Activated CD4-positive, alpha-beta T cell treated with anti-CD3 and anti-CD28 coated beads, Interleukin-2, amount 10 ng/mL, durations not matched to agents 24 days and 14 days (primary cell): Measurements from ENCODE around the gene SMS. TPM values are rescaled to one million over a fixed set of nuclear protein-coding genes. Genes with fewer than 3 reads are reported as not detected.
"Not testable (repeated sequence)": the region's sequence is repeated elsewhere in the genome, so short reads cannot be mapped to it uniquely, and the experiment has no call there.

Experiments
- DNase-seq: peaks from one replicate; pipeline ENCODE4 v3.0.0; 2022
- H3K27ac Mint-ChIP-seq: one replicate; pipeline ENCODE4 v1.8.0; 2022; ENCODE audit warnings: mild to moderate bottlenecking, mixed read lengths
- H3K27me3 Mint-ChIP-seq: one replicate; pipeline ENCODE4 v1.8.0; 2022; ENCODE audit warnings: mixed read lengths
- H3K36me3 Mint-ChIP-seq: one replicate; pipeline ENCODE4 v1.8.0; 2022; ENCODE audit warnings: low read depth, mild to moderate bottlenecking, mixed read lengths
- H3K4me1 Mint-ChIP-seq: one replicate; pipeline ENCODE4 v1.8.0; 2021; ENCODE audit warnings: mixed read lengths
- H3K4me3 Mint-ChIP-seq: one replicate; pipeline ENCODE4 v1.8.0; 2022; ENCODE audit warnings: mild to moderate bottlenecking, moderate library complexity, mixed read lengths
- H3K9me3 Mint-ChIP-seq: one replicate; pipeline ENCODE4 v1.8.0; 2021; ENCODE audit warnings: mixed read lengths
- intact Hi-C: fragments of 100-400 bp; cut with micrococcal nuclease; formaldehyde crosslinking; loops from one replicate; pipeline ENCODE4 v1.15.1; 2023
- total RNA-seq: library from RNA; stranded (reverse); gene quantifications from 2 replicates; pipeline ENCODE4 v1.2.3, GENCODE V29; 2022

Gene SMS
- total RNA-seq, 1 donor from 2014 or later = 161 TPM

- peaks cover 19% of the 10 kb centered on the region for H3K4me1 Mint-ChIP-seq
- H3K9me3 Mint-ChIP-seq = no peaks in the 10 kb centered on the region
- peak overlapping the region; percentile 74 for H3K4me3 Mint-ChIP-seq
- peak overlapping the region; percentile 83 for H3K27ac Mint-ChIP-seq
- no peaks in the 10 kb centered on the region for H3K27me3 Mint-ChIP-seq
- DNase-seq = no peak
- H3K36me3 Mint-ChIP-seq = peaks cover 19% of the 10 kb centered on the region
- intact Hi-C loops = loop anchor here (1.0 to 2.0 kb wide), 4 partner anchors 8 to 121 kb away; partner anchors contain the start of gene MBTPS2
These were observed 603 bp upstream of the SMS start for GRCh38 chrX:21939906-21940305.

- Mint-ChIP-seq H3K27ac (peak overlapping the region; percentile 86), H3K4me1 (peaks cover 32% of the 10 kb centered on the region), H3K27me3 (no peaks in the 10 kb centered on the region), H3K4me3 (peak overlapping the region; percentile 90), H3K36me3 (peaks cover 23% of the 10 kb centered on the region), H3K9me3 (no peaks in the 10 kb centered on the region)
- intact Hi-C loops = no loop called here
- no peak for DNase-seq
These were observed 3.1 kb downstream of the SMS start for GRCh38 chrX:21943460-21944135.

GRCh38 chrX:21944136-21944615 is 3.7 kb downstream of the SMS start:
- no peak for DNase-seq
- H3K4me1 Mint-ChIP-seq = peaks cover 32% of the 10 kb centered on the region
- peak overlapping the region; percentile 90 for H3K4me3 Mint-ChIP-seq
- H3K27me3 Mint-ChIP-seq = no peaks in the 10 kb centered on the region
- H3K36me3 Mint-ChIP-seq = peaks cover 23% of the 10 kb centered on the region
- H3K27ac Mint-ChIP-seq = peak overlapping the region; percentile 86
- no peaks in the 10 kb centered on the region for H3K9me3 Mint-ChIP-seq
- intact Hi-C loops = no loop called here

- peak overlapping the region; percentile 44 for H3K27ac Mint-ChIP-seq
- intact Hi-C loops = no loop called here
- peak overlapping the region; percentile 17 for H3K4me3 Mint-ChIP-seq
These were observed 6.6 kb downstream of the SMS start for GRCh38 chrX:21946925-21947641.

GRCh38 chrX:21947671-21948070 is 7.2 kb downstream of the SMS start:
- intact Hi-C loops = no loop called here
- Mint-ChIP-seq H3K36me3 (peaks cover 19% of the 10 kb centered on the region), H3K4me3 (peak overlapping the region; percentile 5), H3K9me3 (no peaks in the 10 kb centered on the region), H3K4me1 (peaks cover 28% of the 10 kb centered on the region), H3K27me3 (no peaks in the 10 kb centered on the region), H3K27ac (no peak overlapping the region)
- DNase-seq = no peak

More at GRCh38 chrX:21946925-21947641, 6.6 kb downstream of the SMS start:
- Mint-ChIP-seq H3K9me3 (no peaks in the 10 kb centered on the region), H3K27me3 (no peaks in the 10 kb centered on the region), H3K36me3 (peaks cover 22% of the 10 kb centered on the region), H3K4me1 (peaks cover 33% of the 10 kb centered on the region)
- DNase-seq = no peak

GRCh38 chrX:21948897-21949578 is 8.5 kb downstream of the SMS start:
- H3K36me3 Mint-ChIP-seq = peaks cover 10% of the 10 kb centered on the region
- peaks cover 20% of the 10 kb centered on the region for H3K4me1 Mint-ChIP-seq
- no peaks in the 10 kb centered on the region for H3K9me3 Mint-ChIP-seq
- intact Hi-C loops = no loop called here
- DNase-seq = no peak
- H3K27ac Mint-ChIP-seq = no peak overlapping the region
- H3K27me3 Mint-ChIP-seq = no peaks in the 10 kb centered on the region
- no peak overlapping the region for H3K4me3 Mint-ChIP-seq

GRCh38 chrX:21949689-21950088 is 9.2 kb downstream of the SMS start:
- no peak for DNase-seq
- Mint-ChIP-seq H3K36me3 (peaks cover 10% of the 10 kb centered on the region), H3K9me3 (no peaks in the 10 kb centered on the region), H3K27me3 (no peaks in the 10 kb centered on the region), H3K27ac (no peak overlapping the region), H3K4me3 (no peak overlapping the region), H3K4me1 (peaks cover 18% of the 10 kb centered on the region)
- intact Hi-C loops = no loop called here

- peaks cover 20% of the 10 kb centered on the region for H3K4me1 Mint-ChIP-seq
- DNase-seq, H3K27ac Mint-ChIP-seq, H3K4me3 Mint-ChIP-seq, intact Hi-C loops, H3K9me3 Mint-ChIP-seq, H3K27me3 Mint-ChIP-seq: not testable (repeated sequence)
- H3K36me3 Mint-ChIP-seq = peaks cover 11% of the 10 kb centered on the region
These were observed 10.0 kb downstream of the SMS start for GRCh38 chrX:21950557-21950956.

- intact Hi-C loops = no loop called here
- Mint-ChIP-seq H3K9me3 (no peaks in the 10 kb centered on the region), H3K27ac (no peak overlapping the region), H3K27me3 (no peaks in the 10 kb centered on the region), H3K4me3 (no peak overlapping the region), H3K36me3 (peaks cover 18% of the 10 kb centered on the region), H3K4me1 (peaks cover 10% of the 10 kb centered on the region)
- DNase-seq = no peak
These were observed 12.1 kb downstream of the SMS start for GRCh38 chrX:21952624-21953023.

GRCh38 chrX:21953195-21953830 is 12.8 kb downstream of the SMS start:
- H3K9me3 Mint-ChIP-seq, H3K27ac Mint-ChIP-seq, intact Hi-C loops, H3K4me3 Mint-ChIP-seq, DNase-seq, H3K27me3 Mint-ChIP-seq: not testable (repeated sequence)
- H3K36me3 Mint-ChIP-seq = peaks cover 17% of the 10 kb centered on the region
- H3K4me1 Mint-ChIP-seq = peaks cover 16% of the 10 kb centered on the region

- H3K36me3 Mint-ChIP-seq = peaks cover 18% of the 10 kb centered on the region
- DNase-seq = no peak
- no peaks in the 10 kb centered on the region for H3K9me3 Mint-ChIP-seq
- no peaks in the 10 kb centered on the region for H3K27me3 Mint-ChIP-seq
- no peak overlapping the region for H3K27ac Mint-ChIP-seq
- H3K4me1 Mint-ChIP-seq = peaks cover 33% of the 10 kb centered on the region
- no peak overlapping the region for H3K4me3 Mint-ChIP-seq
- intact Hi-C loops = no loop called here
These were observed 15.1 kb downstream of the SMS start for GRCh38 chrX:21955403-21956189.

- no peak overlapping the region for H3K4me3 Mint-ChIP-seq
- peaks cover 36% of the 10 kb centered on the region for H3K4me1 Mint-ChIP-seq
- no peaks in the 10 kb centered on the region for H3K9me3 Mint-ChIP-seq
- intact Hi-C loops = no loop called here
- DNase-seq = no peak
- peaks cover 21% of the 10 kb centered on the region for H3K36me3 Mint-ChIP-seq
- no peak overlapping the region for H3K27ac Mint-ChIP-seq
- no peaks in the 10 kb centered on the region for H3K27me3 Mint-ChIP-seq
These were observed 16.3 kb downstream of the SMS start for GRCh38 chrX:21956783-21957182.

- intact Hi-C loops = no loop called here
- Mint-ChIP-seq H3K27ac (no peak overlapping the region), H3K4me3 (no peak overlapping the region), H3K36me3 (peaks cover 18% of the 10 kb centered on the region), H3K4me1 (peaks cover 43% of the 10 kb centered on the region), H3K27me3 (no peaks in the 10 kb centered on the region), H3K9me3 (no peaks in the 10 kb centered on the region)
- no peak for DNase-seq
These were observed 17.7 kb downstream of the SMS start for GRCh38 chrX:21958187-21958586.
